T-helper 2 cell (primary cell): ENCODE measurements around the gene KIF3A.

Experiments used
- DNase-seq, 5 experiments: peaks; one replicate each; pipeline versions ENCODE4 v3.0.0 to v3.0.0-alpha.2; 2012 to 2022

KIF3A gene

GRCh38 chr5:132677191-132677590, 60.2 kb downstream of the KIF3A start:
- DNase-seq = no peak

- DNase-seq = peak in 1 of 5 experiments; percentile 92
Measured at GRCh38 chr5:132675936-132676689, 61.2 kb downstream of the KIF3A start.

- peak in 1 of 5 experiments; percentile 89 for DNase-seq
Measured at GRCh38 chr5:132674671-132675506, 62.5 kb downstream of the KIF3A start.

- DNase-seq = peak in 1 of 5 experiments; percentile 81
Measured at GRCh38 chr5:132673939-132674630, 63.3 kb downstream of the KIF3A start, which contains the start of gene IL4. Gene IL4 (plus strand): TSS chr5:132673989. CDS start chr5:132674051, 62 bp downstream.

GRCh38 chr5:132673488-132673887, 63.9 kb downstream of the KIF3A start:
- DNase-seq = no peak

- no peak for DNase-seq
Measured at GRCh38 chr5:132671000-132671399, 66.3 kb downstream of the KIF3A start.

GRCh38 chr5:132669966-132670882, 67.1 kb downstream of the KIF3A start:
- DNase-seq = no peak

- no peak for DNase-seq
Measured at GRCh38 chr5:132669455-132669820, 67.9 kb downstream of the KIF3A start.

GRCh38 chr5:132668706-132669454, 68.5 kb downstream of the KIF3A start:
- no peak for DNase-seq

- DNase-seq = no peak
Measured at GRCh38 chr5:132667761-132668705, 69.3 kb downstream of the KIF3A start.

- no peak for DNase-seq
Measured at GRCh38 chr5:132667309-132667708, 70.0 kb downstream of the KIF3A start.

GRCh38 chr5:132666310-132667123, 70.8 kb downstream of the KIF3A start:
- no peak for DNase-seq

GRCh38 chr5:132665574-132666080, 71.7 kb downstream of the KIF3A start:
- no peak for DNase-seq

GRCh38 chr5:132664696-132665209, 72.6 kb downstream of the KIF3A start:
- DNase-seq = no peak

GRCh38 chr5:132663771-132664695, 73.3 kb downstream of the KIF3A start:
- DNase-seq = peak in 1 of 5 experiments; percentile 72

- DNase-seq = peak in 3 of 5 experiments; percentile 36 to 91 (median 45)
Measured at GRCh38 chr5:132662925-132663770, 74.2 kb downstream of the KIF3A start.

GRCh38 chr5:132662004-132662401, 75.3 kb downstream of the KIF3A start:
- DNase-seq = no peak
